Measurements from ENCODE around the gene PHF5A.

PHF5A gene

GRCh38 chr22:41468381-41469217 lies at the start of gene PHF5A, which contains the start of gene ACO2:
Gene PHF5A (minus strand): TSS chr22:41468692. CDS start chr22:41468653, 39 bp downstream.
Gene ACO2 (plus strand): TSS chr22:41469117. CDS start chr22:41469147, 30 bp downstream.
- peak; percentile 97 for DNase-seq

GRCh38 chr22:41518048-41518347 lies 49.5 kb upstream of the PHF5A start:
- DNase-seq, result no peak

GRCh38 chr22:41517172-41518047 lies 48.9 kb upstream of the PHF5A start:
- peak; percentile 44 for DNase-seq

- DNase-seq, result no peak
These were observed 48.0 kb upstream of the PHF5A start for GRCh38 chr22:41516462-41516861.

- DNase-seq, result no peak
These were observed 44.9 kb upstream of the PHF5A start for GRCh38 chr22:41513391-41513790.

GRCh38 chr22:41512421-41513194 lies 44.1 kb upstream of the PHF5A start:
- DNase-seq, result no peak

GRCh38 chr22:41511521-41511968 lies 43.1 kb upstream of the PHF5A start:
- no peak for DNase-seq

GRCh38 chr22:41508770-41509170 lies 40.3 kb upstream of the PHF5A start:
- DNase-seq, result no peak

GRCh38 chr22:41507330-41508063 lies 39.0 kb upstream of the PHF5A start:
- DNase-seq, result no peak

- DNase-seq, result no peak
These were observed 37.2 kb upstream of the PHF5A start for GRCh38 chr22:41505511-41506220.

GRCh38 chr22:41504816-41505215 lies 36.3 kb upstream of the PHF5A start:
- DNase-seq, result no peak

- DNase-seq, result no peak
These were observed 35.9 kb upstream of the PHF5A start for GRCh38 chr22:41504397-41504796.

- DNase-seq, result no peak
These were observed 32.7 kb upstream of the PHF5A start for GRCh38 chr22:41501209-41501608.

GRCh38 chr22:41500303-41500702 lies 31.8 kb upstream of the PHF5A start:
- no peak for DNase-seq

GRCh38 chr22:41499624-41500280 lies 31.3 kb upstream of the PHF5A start:
- DNase-seq, result no peak

- DNase-seq, result no peak
These were observed 29.9 kb upstream of the PHF5A start for GRCh38 chr22:41498303-41498835.

- DNase-seq, result no peak
These were observed 23.0 kb upstream of the PHF5A start for GRCh38 chr22:41491374-41492100.

GRCh38 chr22:41488596-41489385 lies 20.3 kb upstream of the PHF5A start:
- no peak for DNase-seq

- no peak for DNase-seq
These were observed 19.6 kb upstream of the PHF5A start for GRCh38 chr22:41488076-41488475.

Data from activated naive CD4-positive, alpha-beta T cell treated with anti-CD3 and anti-CD28 coated beads, Interleukin-2, amount 50 U/mL, for 16 hours (primary cell).